Activated naive CD4-positive, alpha-beta T cell treated with anti-CD3 and anti-CD28 coated beads, Interleukin-2, amount 50 U/mL, for 24 hours (primary cell): ENCODE measurements around the gene FHIT.

Source experiments
- H3K27ac Mint-ChIP-seq: one replicate; pipeline ENCODE4 v1.8.0; 2021; ENCODE audit warnings: mild to moderate bottlenecking, mixed read lengths
- H3K27me3 Mint-ChIP-seq: one replicate; pipeline ENCODE4 v1.8.0; 2021; ENCODE audit warnings: mixed read lengths
- H3K36me3 Mint-ChIP-seq: one replicate; pipeline ENCODE4 v1.8.0; 2021; ENCODE audit warnings: mixed read lengths
- H3K4me1 Mint-ChIP-seq: one replicate; pipeline ENCODE4 v1.8.0; 2021; ENCODE audit warnings: mixed read lengths
- H3K4me3 Mint-ChIP-seq: one replicate; pipeline ENCODE4 v1.8.0; 2021; ENCODE audit warnings: mild to moderate bottlenecking, mixed read lengths
- H3K9me3 Mint-ChIP-seq: one replicate; pipeline ENCODE4 v1.8.0; 2021; ENCODE audit warnings: mixed read lengths

Gene FHIT

GRCh38 chr3:60240492-60240891 is 1010.8 kb downstream of the FHIT start:
- no peak overlapping the region for H3K4me3 Mint-ChIP-seq
- H3K9me3 Mint-ChIP-seq: no peaks in the 10 kb centered on the region
- H3K4me1 Mint-ChIP-seq: peaks cover 27% of the 10 kb centered on the region
- no peaks in the 10 kb centered on the region for H3K36me3 Mint-ChIP-seq
- no peak overlapping the region for H3K27ac Mint-ChIP-seq
- no peaks in the 10 kb centered on the region for H3K27me3 Mint-ChIP-seq

- H3K27me3 Mint-ChIP-seq: no peaks in the 10 kb centered on the region
- H3K36me3 Mint-ChIP-seq: no peaks in the 10 kb centered on the region
- H3K9me3 Mint-ChIP-seq: no peaks in the 10 kb centered on the region
- no peak overlapping the region for H3K27ac Mint-ChIP-seq
- H3K4me1 Mint-ChIP-seq: peaks cover 28% of the 10 kb centered on the region
- H3K4me3 Mint-ChIP-seq: no peak overlapping the region
Observed at GRCh38 chr3:60238550-60238949, 1012.7 kb downstream of the FHIT start.

- no peak overlapping the region for H3K4me3 Mint-ChIP-seq
Observed at GRCh38 chr3:60229502-60229901, 1021.8 kb downstream of the FHIT start.

GRCh38 chr3:60228823-60229222 is 1022.4 kb downstream of the FHIT start:
- Mint-ChIP-seq H3K36me3 (no peaks in the 10 kb centered on the region), H3K27ac (no peak overlapping the region), H3K27me3 (no peaks in the 10 kb centered on the region), H3K4me1 (no peaks in the 10 kb centered on the region), H3K9me3 (no peaks in the 10 kb centered on the region), H3K4me3 (no peak overlapping the region)

More at GRCh38 chr3:60229502-60229901, 1021.8 kb downstream of the FHIT start:
- H3K9me3 Mint-ChIP-seq: no peaks in the 10 kb centered on the region
- H3K27me3 Mint-ChIP-seq: no peaks in the 10 kb centered on the region
- H3K36me3 Mint-ChIP-seq: no peaks in the 10 kb centered on the region
- H3K27ac Mint-ChIP-seq: no peak overlapping the region
- no peaks in the 10 kb centered on the region for H3K4me1 Mint-ChIP-seq

GRCh38 chr3:60226912-60227311 is 1024.3 kb downstream of the FHIT start:
- H3K27ac Mint-ChIP-seq: no peak overlapping the region
- H3K4me3 Mint-ChIP-seq: no peak overlapping the region
- H3K4me1 Mint-ChIP-seq: no peaks in the 10 kb centered on the region
- H3K9me3 Mint-ChIP-seq: no peaks in the 10 kb centered on the region
- no peaks in the 10 kb centered on the region for H3K27me3 Mint-ChIP-seq
- H3K36me3 Mint-ChIP-seq: no peaks in the 10 kb centered on the region

GRCh38 chr3:60225848-60226247 is 1025.4 kb downstream of the FHIT start:
- no peak overlapping the region for H3K4me3 Mint-ChIP-seq
- H3K27ac Mint-ChIP-seq: no peak overlapping the region
- no peaks in the 10 kb centered on the region for H3K36me3 Mint-ChIP-seq
- H3K9me3 Mint-ChIP-seq: no peaks in the 10 kb centered on the region
- no peaks in the 10 kb centered on the region for H3K27me3 Mint-ChIP-seq
- no peaks in the 10 kb centered on the region for H3K4me1 Mint-ChIP-seq

- Mint-ChIP-seq H3K4me3 (no peak overlapping the region), H3K36me3 (no peaks in the 10 kb centered on the region), H3K9me3 (no peaks in the 10 kb centered on the region), H3K27ac (no peak overlapping the region), H3K4me1 (peaks cover 9% of the 10 kb centered on the region), H3K27me3 (no peaks in the 10 kb centered on the region)
Observed at GRCh38 chr3:60220768-60221167, 1030.5 kb downstream of the FHIT start.

- Mint-ChIP-seq H3K4me3 (no peak overlapping the region), H3K36me3 (no peaks in the 10 kb centered on the region), H3K9me3 (no peaks in the 10 kb centered on the region), H3K27me3 (no peaks in the 10 kb centered on the region), H3K27ac (no peak overlapping the region), H3K4me1 (peaks cover 9% of the 10 kb centered on the region)
Observed at GRCh38 chr3:60219501-60219900, 1031.8 kb downstream of the FHIT start.

- H3K36me3 Mint-ChIP-seq: no peaks in the 10 kb centered on the region
Observed at GRCh38 chr3:60217156-60217911, 1033.9 kb downstream of the FHIT start.

GRCh38 chr3:60216462-60217075 is 1034.7 kb downstream of the FHIT start:
- Mint-ChIP-seq H3K36me3 (no peaks in the 10 kb centered on the region), H3K9me3 (peaks cover 4% of the 10 kb centered on the region), H3K4me3 (no peak overlapping the region), H3K4me1 (peaks cover 14% of the 10 kb centered on the region), H3K27me3 (no peaks in the 10 kb centered on the region), H3K27ac (no peak overlapping the region)

More at GRCh38 chr3:60217156-60217911, 1033.9 kb downstream of the FHIT start:
- no peak overlapping the region for H3K4me3 Mint-ChIP-seq
- no peaks in the 10 kb centered on the region for H3K27me3 Mint-ChIP-seq
- H3K9me3 Mint-ChIP-seq: peaks cover 4% of the 10 kb centered on the region
- no peak overlapping the region for H3K27ac Mint-ChIP-seq
- H3K4me1 Mint-ChIP-seq: peaks cover 13% of the 10 kb centered on the region

GRCh38 chr3:60215946-60216345 is 1035.3 kb downstream of the FHIT start:
- Mint-ChIP-seq H3K4me3 (no peak overlapping the region), H3K27ac (no peak overlapping the region), H3K36me3 (no peaks in the 10 kb centered on the region), H3K9me3 (peaks cover 4% of the 10 kb centered on the region), H3K4me1 (peaks cover 14% of the 10 kb centered on the region), H3K27me3 (no peaks in the 10 kb centered on the region)

GRCh38 chr3:60207905-60208304 is 1043.3 kb downstream of the FHIT start:
- H3K27me3 Mint-ChIP-seq: no peaks in the 10 kb centered on the region

GRCh38 chr3:60206206-60206605 is 1045.0 kb downstream of the FHIT start:
- Mint-ChIP-seq H3K9me3 (peaks cover 4% of the 10 kb centered on the region), H3K36me3 (peaks cover 7% of the 10 kb centered on the region), H3K4me3 (no peak overlapping the region), H3K27ac (no peak overlapping the region), H3K27me3 (no peaks in the 10 kb centered on the region), H3K4me1 (no peaks in the 10 kb centered on the region)

More at GRCh38 chr3:60207905-60208304, 1043.3 kb downstream of the FHIT start:
- Mint-ChIP-seq H3K36me3 (peaks cover 7% of the 10 kb centered on the region), H3K9me3 (peaks cover 8% of the 10 kb centered on the region), H3K4me3 (no peak overlapping the region), H3K27ac (no peak overlapping the region), H3K4me1 (peaks cover 5% of the 10 kb centered on the region)

GRCh38 chr3:60202052-60202726 is 1049.1 kb downstream of the FHIT start:
- Mint-ChIP-seq H3K27me3 (no peaks in the 10 kb centered on the region), H3K4me3 (no peak overlapping the region), H3K27ac (no peak overlapping the region), H3K9me3 (no peaks in the 10 kb centered on the region), H3K4me1 (no peaks in the 10 kb centered on the region), H3K36me3 (peaks cover 2% of the 10 kb centered on the region)

- Mint-ChIP-seq H3K27me3 (no peaks in the 10 kb centered on the region), H3K4me3 (no peak overlapping the region), H3K9me3 (peaks cover 3% of the 10 kb centered on the region), H3K36me3 (no peaks in the 10 kb centered on the region), H3K4me1 (no peaks in the 10 kb centered on the region), H3K27ac (no peak overlapping the region)
Observed at GRCh38 chr3:60199306-60199705, 1051.9 kb downstream of the FHIT start.

GRCh38 chr3:60198179-60198720 is 1053.0 kb downstream of the FHIT start:
- Mint-ChIP-seq H3K4me1 (no peaks in the 10 kb centered on the region), H3K27me3 (no peaks in the 10 kb centered on the region), H3K4me3 (no peak overlapping the region), H3K36me3 (no peaks in the 10 kb centered on the region), H3K27ac (no peak overlapping the region), H3K9me3 (peaks cover 9% of the 10 kb centered on the region)
